Ishikawa (cell line): ENCODE results near the gene PPFIBP2.

Experiments
- EGR1 ChIP-seq: IDR thresholded peaks from 2 replicates; pipeline ENCODE4 v1.6.1; 2012
- EP300 ChIP-seq: IDR thresholded peaks from 2 replicates; pipeline ENCODE4 v1.6.1; 2012; ENCODE audit warnings: borderline replicate concordance
- RAD21 ChIP-seq: IDR thresholded peaks from 2 replicates; pipeline ENCODE4 v1.6.1; 2012; ENCODE audit warnings: low read depth
- REST ChIP-seq: IDR thresholded peaks from 2 replicates; pipeline ENCODE4 v1.6.1; 2012; ENCODE audit warnings: low read depth, mild to moderate bottlenecking
- TEAD4 ChIP-seq: IDR thresholded peaks from 2 replicates; pipeline ENCODE4 v1.6.1; 2012
- TF ChIP-seq, protein P1 (sequence below): IDR thresholded peaks from 2 replicates; pipeline ENCODE4 v1.6.1; 2012

DNA sequence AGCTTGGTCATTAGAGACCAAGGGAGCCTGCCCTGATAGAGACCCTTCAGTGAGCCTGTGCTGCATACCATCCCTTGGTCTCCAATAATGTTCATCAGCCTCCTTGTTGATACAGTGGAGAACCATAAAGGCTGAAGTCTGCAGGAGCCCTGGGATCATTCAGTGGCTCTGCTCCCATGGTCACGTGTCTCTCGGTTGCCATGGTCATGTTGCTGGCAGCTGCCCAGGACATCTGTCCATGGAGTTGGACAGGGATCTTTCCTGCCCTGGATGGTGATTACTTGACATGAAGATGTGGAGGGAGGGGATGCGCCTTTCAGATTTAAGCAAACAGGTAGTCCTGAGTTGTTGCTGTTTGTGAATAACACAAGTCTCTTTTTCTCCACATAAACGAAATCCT lies 121.3 kb downstream of the PPFIBP2 start:
- TF ChIP-seq EP300 (no peak), RAD21 (no peak), REST (no peak), TEAD4 (no peak), EGR1 (no peak)
- TF ChIP-seq, protein P1, sequence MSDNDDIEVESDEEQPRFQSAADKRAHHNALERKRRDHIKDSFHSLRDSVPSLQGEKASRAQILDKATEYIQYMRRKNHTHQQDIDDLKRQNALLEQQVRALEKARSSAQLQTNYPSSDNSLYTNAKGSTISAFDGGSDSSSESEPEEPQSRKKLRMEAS = no peak
